Activated T-cell treated with anti-CD3 and anti-CD28 coated beads, Interleukin-2, amount 50 U/mL, for 4 hours (primary cell): ENCODE measurements around the gene PAGE4. TPM values are rescaled to one million over a fixed set of nuclear protein-coding genes. Genes with fewer than 3 reads are reported as not detected.

Experiments
- ATAC-seq, 2 donors: fragments of 200-7000 bp; cut with Tn5 transposase; one replicate each; pipeline ENCODE4 v1.10.0; 2021
- DNase-seq: peaks from one replicate; pipeline ENCODE4 v3.0.0-alpha.2; 2020
- H3K27me3 Mint-ChIP-seq: one replicate; pipeline ENCODE4 v1.8.0; 2021; ENCODE audit warnings: low read depth, mixed read lengths
- H3K36me3 Mint-ChIP-seq: one replicate; pipeline ENCODE4 v1.8.0; 2022; ENCODE audit warnings: mixed read lengths; ENCODE audit not compliant: insufficient read depth
- H3K4me1 Mint-ChIP-seq: one replicate; pipeline ENCODE4 v1.8.0; 2021; ENCODE audit warnings: low read depth, mixed read lengths
- H3K4me3 Mint-ChIP-seq: one replicate; pipeline ENCODE4 v1.8.0; 2021; ENCODE audit warnings: mild to moderate bottlenecking, moderate library complexity, mixed read lengths
- H3K9me3 Mint-ChIP-seq: one replicate; pipeline ENCODE4 v1.8.0; 2021; ENCODE audit warnings: mixed read lengths
- total RNA-seq, 3 donors: library from RNA; stranded (reverse); gene quantifications; one replicate each; pipeline ENCODE4 v1.2.1, GENCODE V29; 2021

PAGE4 gene
- total RNA-seq, 3 donors from 2014 or later: not detected

GRCh38 chrX:49850028-49850427 lies 20.9 kb downstream of the PAGE4 start:
- ATAC-seq: no peak
- H3K4me3 Mint-ChIP-seq: no peak overlapping the region
- no peak for DNase-seq
- H3K9me3 Mint-ChIP-seq: no peaks in the 10 kb centered on the region
- H3K36me3 Mint-ChIP-seq: no peaks in the 10 kb centered on the region
- H3K27me3 Mint-ChIP-seq: peaks cover 2% of the 10 kb centered on the region
- no peaks in the 10 kb centered on the region for H3K4me1 Mint-ChIP-seq

- H3K27me3 Mint-ChIP-seq: no peaks in the 10 kb centered on the region
Observed at GRCh38 chrX:49853661-49854060, 24.6 kb downstream of the PAGE4 start.

DNA sequence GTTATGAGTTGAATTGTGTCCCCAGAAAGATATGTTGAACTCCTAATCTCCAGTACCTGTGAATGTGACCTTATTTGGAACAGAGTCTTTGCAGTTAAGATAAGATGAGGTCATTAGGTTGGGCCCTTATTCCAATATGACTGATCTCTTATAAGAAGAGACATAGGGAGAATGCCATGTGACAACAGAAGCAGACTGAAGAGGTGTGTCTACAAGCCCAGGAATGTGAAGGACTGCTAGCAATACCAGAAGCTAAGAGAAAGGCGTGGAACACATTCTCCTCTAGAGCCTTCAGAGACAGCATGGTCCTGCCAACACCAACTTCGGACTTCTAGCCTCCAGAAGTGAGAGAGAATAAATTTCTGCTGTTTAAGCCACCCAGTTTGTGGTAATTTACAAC lies 27.7 kb downstream of the PAGE4 start:
- no peaks in the 10 kb centered on the region for H3K27me3 Mint-ChIP-seq
- H3K9me3 Mint-ChIP-seq: no peaks in the 10 kb centered on the region
- ATAC-seq (no peak), DNase-seq (no peak)
- no peaks in the 10 kb centered on the region for H3K36me3 Mint-ChIP-seq
- H3K4me1 Mint-ChIP-seq: no peaks in the 10 kb centered on the region
- no peak overlapping the region for H3K4me3 Mint-ChIP-seq

More at GRCh38 chrX:49853661-49854060, 24.6 kb downstream of the PAGE4 start:
- no peaks in the 10 kb centered on the region for H3K9me3 Mint-ChIP-seq
- ATAC-seq (no peak), DNase-seq (no peak)
- no peaks in the 10 kb centered on the region for H3K4me1 Mint-ChIP-seq
- no peaks in the 10 kb centered on the region for H3K36me3 Mint-ChIP-seq
- H3K4me3 Mint-ChIP-seq: no peak overlapping the region

DNA sequence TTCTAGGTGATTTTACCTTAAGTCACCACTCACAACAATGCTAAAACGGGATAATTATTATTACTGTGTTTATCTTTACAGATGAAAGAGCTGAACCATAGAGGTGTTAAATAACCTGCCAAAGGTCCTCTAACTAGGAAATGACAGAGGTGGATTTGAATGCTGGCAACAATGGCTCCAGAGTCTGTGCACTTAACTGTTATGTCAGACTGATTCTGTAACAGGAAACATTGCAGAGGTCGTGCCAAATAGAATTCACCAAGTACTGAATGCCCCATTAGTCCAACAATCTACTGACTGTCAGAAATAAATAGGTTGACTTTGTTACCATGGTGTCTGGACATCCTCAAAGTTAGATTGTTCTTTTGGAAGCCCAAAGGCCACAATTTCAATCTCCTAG lies 29.2 kb downstream of the PAGE4 start:
- DNase-seq (no peak), ATAC-seq (no peak)
- no peaks in the 10 kb centered on the region for H3K27me3 Mint-ChIP-seq
- no peaks in the 10 kb centered on the region for H3K36me3 Mint-ChIP-seq
- no peaks in the 10 kb centered on the region for H3K4me1 Mint-ChIP-seq
- H3K4me3 Mint-ChIP-seq: no peak overlapping the region
- H3K9me3 Mint-ChIP-seq: no peaks in the 10 kb centered on the region

GRCh38 chrX:49859491-49859890 lies 30.4 kb downstream of the PAGE4 start:
- H3K9me3 Mint-ChIP-seq: no peaks in the 10 kb centered on the region
- no peaks in the 10 kb centered on the region for H3K36me3 Mint-ChIP-seq
- no peak for DNase-seq
- no peak for ATAC-seq
- H3K4me3 Mint-ChIP-seq: no peak overlapping the region
- no peaks in the 10 kb centered on the region for H3K27me3 Mint-ChIP-seq
- no peaks in the 10 kb centered on the region for H3K4me1 Mint-ChIP-seq

DNA sequence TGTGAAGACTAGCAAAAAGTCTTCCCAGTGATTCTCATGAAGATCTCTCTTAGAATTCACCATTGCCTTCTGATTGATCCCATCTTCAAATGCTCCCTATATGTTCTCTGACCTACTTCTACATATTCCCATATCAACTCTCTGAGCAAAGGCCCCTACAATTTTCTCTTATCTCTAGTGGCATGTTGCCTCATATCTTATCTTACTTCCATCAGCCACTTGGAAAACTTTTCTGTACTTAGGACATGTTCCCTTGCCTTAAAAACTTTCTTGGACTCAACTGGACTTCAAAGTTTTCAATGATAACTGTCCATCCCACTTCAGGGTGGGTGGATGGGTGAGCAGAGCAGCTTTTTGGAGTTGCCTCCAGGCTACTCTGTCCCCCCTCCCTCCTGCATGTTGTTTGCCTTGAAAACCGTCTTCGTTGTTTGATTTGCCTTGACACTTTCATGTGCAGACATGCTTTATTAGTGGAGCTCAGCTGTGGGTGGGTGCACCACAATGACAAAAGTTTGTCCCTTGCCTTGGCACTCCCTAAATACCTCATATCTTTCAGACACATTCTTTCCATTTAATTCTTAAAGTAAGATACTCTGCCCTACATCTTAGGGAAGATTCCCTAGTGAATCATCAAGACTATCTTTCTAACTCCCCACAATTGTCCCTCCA lies 31.9 kb downstream of the PAGE4 start:
- no peaks in the 10 kb centered on the region for H3K4me1 Mint-ChIP-seq
- no peak for DNase-seq

DNA sequence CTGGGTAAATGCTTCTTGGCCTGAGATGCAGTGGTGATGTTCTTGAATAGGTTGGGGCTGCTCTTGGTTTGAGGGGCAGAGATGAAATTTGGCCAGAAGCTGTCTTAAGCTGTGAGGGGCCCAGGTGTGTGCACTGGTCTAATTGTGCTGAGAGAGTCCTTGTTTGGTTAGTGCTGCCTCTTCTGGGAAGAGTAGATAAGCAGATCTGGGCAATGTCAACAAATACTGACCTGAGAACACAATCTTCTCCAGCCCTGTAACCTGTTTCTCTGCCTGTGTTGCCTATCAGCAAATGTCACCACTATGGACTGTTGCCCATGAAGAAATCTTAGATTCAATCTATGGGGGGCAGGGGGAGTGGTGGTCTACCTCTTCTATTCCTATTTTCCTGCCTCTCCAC lies 33.0 kb downstream of the PAGE4 start:
- Mint-ChIP-seq H3K4me1 (no peaks in the 10 kb centered on the region), H3K9me3 (no peaks in the 10 kb centered on the region), H3K27me3 (no peaks in the 10 kb centered on the region), H3K4me3 (no peak overlapping the region), H3K36me3 (no peaks in the 10 kb centered on the region)
- ATAC-seq (no peak), DNase-seq (no peak)

More for the DNA sequence above, 31.9 kb downstream of the PAGE4 start:
- no peak overlapping the region for H3K4me3 Mint-ChIP-seq
- H3K9me3 Mint-ChIP-seq: no peaks in the 10 kb centered on the region
- H3K36me3 Mint-ChIP-seq: no peaks in the 10 kb centered on the region
- no peaks in the 10 kb centered on the region for H3K27me3 Mint-ChIP-seq
- ATAC-seq: no peak

DNA sequence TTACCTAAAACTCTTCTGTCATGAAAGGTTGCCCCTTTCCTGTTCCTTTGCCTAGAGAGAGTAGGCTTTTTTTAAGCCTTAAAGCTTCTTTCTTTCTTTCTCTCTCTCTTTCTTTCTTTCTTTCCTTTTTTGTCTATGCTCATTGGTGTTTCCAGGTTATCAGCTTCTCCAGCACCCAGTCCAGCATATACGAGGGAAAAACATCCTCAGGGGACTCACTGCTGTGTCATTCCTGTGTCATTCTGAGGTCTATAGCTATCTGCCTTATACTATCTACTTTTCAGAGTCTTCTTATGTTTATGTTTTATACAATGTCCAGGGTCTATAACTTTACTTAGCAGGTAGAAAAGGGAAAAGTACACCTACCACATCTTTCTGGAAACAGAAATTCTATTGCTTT lies 39.6 kb downstream of the PAGE4 start:
- H3K4me1 Mint-ChIP-seq: no peaks in the 10 kb centered on the region
- ATAC-seq (no peak), DNase-seq (no peak)
- H3K27me3 Mint-ChIP-seq: no peaks in the 10 kb centered on the region
- no peaks in the 10 kb centered on the region for H3K36me3 Mint-ChIP-seq
- no peak overlapping the region for H3K4me3 Mint-ChIP-seq
- H3K9me3 Mint-ChIP-seq: no peaks in the 10 kb centered on the region

DNA sequence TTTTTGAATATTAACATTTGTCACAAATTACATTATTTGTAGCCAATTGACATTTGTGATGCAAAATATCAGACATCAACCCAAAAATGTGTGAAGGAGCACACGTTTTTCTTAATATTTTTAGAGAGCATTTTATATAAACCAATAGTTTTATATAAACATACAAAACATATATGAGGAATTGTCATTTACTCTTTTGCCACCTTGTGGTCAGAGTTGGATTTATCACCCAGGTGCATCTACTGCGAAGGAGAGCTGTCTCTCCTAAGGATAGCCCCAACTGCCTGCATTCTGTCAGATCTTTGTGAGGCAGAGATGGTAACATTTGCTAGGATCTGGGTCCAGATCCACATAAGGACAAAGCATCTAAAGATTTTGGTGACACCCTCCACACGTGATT lies 47.6 kb downstream of the PAGE4 start:
- Mint-ChIP-seq H3K4me3 (no peak overlapping the region), H3K27me3 (no peaks in the 10 kb centered on the region), H3K4me1 (peaks cover 24% of the 10 kb centered on the region), H3K36me3 (no peaks in the 10 kb centered on the region), H3K9me3 (no peaks in the 10 kb centered on the region)
- no peak for ATAC-seq
- no peak for DNase-seq

DNA sequence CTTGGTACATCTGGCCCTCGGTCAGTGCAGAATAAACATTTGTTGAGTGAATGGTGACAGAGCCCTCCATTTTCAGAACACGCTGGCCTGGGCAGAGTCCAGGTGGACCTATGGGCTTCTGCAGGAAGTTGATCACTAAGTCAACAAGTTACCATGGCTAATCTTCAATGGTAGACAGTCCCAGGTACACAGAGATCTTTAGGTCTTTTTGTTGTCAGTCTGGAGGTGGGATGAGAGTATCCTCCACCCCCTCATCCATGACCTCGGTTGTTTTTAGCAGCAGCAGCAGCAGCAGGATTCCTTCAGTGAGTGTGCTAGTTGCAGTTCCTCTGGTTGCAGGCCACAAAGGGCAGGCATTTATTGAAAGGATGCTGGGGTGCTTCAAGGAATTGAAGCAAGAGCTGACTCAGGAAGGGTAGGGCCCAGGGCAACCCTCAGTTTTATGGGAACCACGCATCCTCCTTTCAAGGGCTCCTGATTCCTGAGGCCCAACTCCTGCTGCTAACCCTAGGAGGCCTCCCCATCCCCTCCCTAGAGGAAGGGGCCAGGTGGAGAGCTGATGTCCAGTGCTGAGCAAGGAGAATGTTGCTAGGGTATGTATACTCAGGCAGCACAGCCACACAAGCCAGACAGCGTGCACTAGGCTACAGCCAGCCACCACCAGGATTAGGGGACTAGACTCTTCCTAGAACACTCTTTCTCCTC lies 48.4 kb downstream of the PAGE4 start:
- DNase-seq (no peak), ATAC-seq (no peak)
- Mint-ChIP-seq H3K27me3 (no peaks in the 10 kb centered on the region), H3K9me3 (no peaks in the 10 kb centered on the region), H3K4me3 (no peak overlapping the region), H3K4me1 (peaks cover 27% of the 10 kb centered on the region), H3K36me3 (no peaks in the 10 kb centered on the region)

DNA sequence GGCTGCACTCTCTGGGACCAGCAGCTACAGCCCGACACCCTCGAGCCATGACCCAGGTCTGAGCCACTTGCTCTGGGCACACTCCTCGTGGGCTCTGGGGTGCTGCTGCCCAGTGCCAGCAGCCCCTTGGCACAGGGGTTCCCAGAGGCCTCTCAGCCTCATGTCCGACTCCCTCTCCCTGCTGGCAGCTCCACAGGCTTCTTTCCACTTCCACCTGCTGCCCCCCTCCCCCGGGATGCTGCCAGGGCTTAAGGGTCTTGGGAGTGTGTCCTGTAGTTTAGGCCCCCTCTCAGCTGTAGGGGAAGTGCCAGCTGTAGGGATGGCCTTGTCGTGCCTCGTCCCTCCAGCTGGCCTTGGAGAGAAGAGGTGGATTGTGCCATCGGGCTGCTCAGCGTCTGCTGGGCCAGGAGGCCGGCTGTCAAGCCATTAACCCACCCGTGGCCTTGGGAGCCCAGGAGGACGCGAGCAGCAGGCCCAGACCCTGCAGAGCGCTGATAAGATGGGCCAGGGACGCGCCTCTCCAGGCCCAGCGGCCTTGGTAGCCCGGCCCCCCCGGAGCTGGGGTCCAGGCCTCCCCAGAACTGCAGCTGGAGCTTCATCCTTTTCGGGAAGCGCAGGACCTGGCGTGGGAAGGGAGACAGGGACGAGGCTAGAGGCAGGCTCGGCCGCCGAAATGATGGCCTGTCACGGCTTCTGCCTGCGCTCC lies 49.2 kb downstream of the PAGE4 start:
- DNase-seq (no peak), ATAC-seq (no peak)
- H3K27me3 Mint-ChIP-seq: no peaks in the 10 kb centered on the region
- no peaks in the 10 kb centered on the region for H3K36me3 Mint-ChIP-seq
- peak overlapping the region; percentile 76 for H3K4me3 Mint-ChIP-seq
- H3K4me1 Mint-ChIP-seq: peaks cover 28% of the 10 kb centered on the region
- no peaks in the 10 kb centered on the region for H3K9me3 Mint-ChIP-seq

DNA sequence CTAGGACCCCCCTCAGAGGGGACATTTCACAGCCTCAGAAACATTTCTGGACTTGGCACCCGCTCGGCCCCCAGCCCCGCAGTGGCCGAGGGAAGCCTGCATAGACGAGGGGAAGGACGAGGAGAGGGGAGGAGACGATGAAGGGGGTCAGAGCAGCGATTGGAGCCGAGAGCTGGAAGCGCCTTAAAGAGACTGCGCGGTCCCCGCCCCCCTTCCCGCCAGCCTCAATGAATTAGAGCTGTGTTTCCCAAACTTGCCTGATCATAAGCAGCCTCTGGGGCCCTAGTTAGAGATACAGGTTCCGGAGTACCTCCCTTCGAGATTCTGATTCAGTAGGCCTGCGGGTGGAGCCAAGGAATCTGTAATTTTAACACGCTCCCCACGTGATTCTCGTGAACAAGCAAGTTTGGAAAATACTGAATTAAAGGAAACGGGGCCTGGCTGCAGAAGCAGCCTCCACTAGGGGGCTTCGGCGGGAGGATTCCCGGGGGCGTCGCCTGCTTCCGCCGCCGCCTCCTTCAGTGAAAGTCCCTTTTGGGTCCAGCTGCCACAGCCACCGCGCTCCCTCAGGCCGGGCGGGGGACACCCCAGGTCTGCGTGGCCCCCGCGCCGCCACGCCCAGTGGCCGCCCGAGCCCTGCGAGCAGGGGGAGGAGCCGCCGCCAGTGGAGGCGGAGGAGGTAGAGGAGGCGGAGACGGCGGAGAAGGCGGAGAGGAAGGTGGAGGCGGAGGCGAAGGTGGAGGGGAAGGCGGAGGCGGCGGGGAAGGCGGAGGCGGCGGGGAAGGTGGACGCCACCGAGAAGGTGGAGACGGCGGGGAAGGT lies 49.9 kb downstream of the PAGE4 start, which contains the start of gene USP27X:
Gene USP27X, plus strand, starts transcription at position 651 of the 822 bp plus-strand sequence. CDS start 824 bp downstream, outside the sequence.
- Mint-ChIP-seq H3K4me3 (peak within 1 kb of the TSS; percentile 80), H3K4me1 (peaks cover 30% of the 10 kb centered on the region), H3K36me3 (peaks cover under 1% of the 10 kb centered on the region), H3K9me3 (no peaks in the 10 kb centered on the region), H3K27me3 (no peaks in the 10 kb centered on the region)
- DNase-seq (peak; percentile 74), ATAC-seq (peak; percentile 80 to 86)

DNA sequence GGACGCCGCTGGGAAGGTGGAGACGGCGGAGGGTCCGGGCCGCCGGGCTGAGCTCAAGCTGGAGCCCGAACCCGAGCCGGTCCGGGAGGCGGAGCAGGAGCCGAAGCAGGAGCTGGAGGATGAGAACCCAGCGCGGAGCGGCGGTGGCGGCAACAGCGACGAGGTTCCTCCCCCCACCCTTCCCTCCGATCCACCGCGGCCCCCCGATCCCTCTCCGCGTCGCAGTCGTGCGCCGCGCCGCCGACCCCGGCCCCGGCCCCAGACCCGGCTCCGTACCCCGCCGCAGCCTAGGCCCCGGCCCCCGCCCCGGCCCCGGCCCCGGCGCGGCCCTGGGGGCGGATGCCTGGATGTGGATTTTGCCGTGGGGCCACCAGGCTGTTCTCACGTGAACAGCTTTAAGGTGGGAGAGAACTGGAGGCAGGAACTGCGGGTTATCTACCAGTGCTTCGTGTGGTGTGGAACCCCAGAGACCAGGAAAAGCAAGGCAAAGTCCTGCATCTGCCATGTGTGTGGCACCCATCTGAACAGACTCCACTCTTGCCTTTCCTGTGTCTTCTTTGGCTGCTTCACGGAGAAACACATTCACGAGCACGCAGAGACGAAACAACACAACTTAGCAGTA lies 50.7 kb downstream of the PAGE4 start:
- Mint-ChIP-seq H3K36me3 (peaks cover 2% of the 10 kb centered on the region), H3K9me3 (no peaks in the 10 kb centered on the region), H3K27me3 (no peaks in the 10 kb centered on the region), H3K4me1 (peaks cover 32% of the 10 kb centered on the region), H3K4me3 (peak overlapping the region; percentile 80)
- ATAC-seq: peak; percentile 27 to 36
- DNase-seq: no peak

GRCh38 chrX:49880668-49881067 lies 51.6 kb downstream of the PAGE4 start:
- no peak for DNase-seq
- Mint-ChIP-seq H3K4me3 (peak overlapping the region; percentile 11), H3K4me1 (peaks cover 30% of the 10 kb centered on the region), H3K9me3 (no peaks in the 10 kb centered on the region), H3K27me3 (no peaks in the 10 kb centered on the region), H3K36me3 (peaks cover 2% of the 10 kb centered on the region)
- no peak for ATAC-seq
